22Rv1 (cell line): ENCODE data around the gene BANP.
"Not testable (repeated sequence)": the region's sequence is repeated elsewhere in the genome, so short reads cannot be mapped to it uniquely, and the experiment has no call there.

Source experiments
- H3K27ac ChIP-seq: fragments of 450-650 bp; 2 replicates; pipeline ENCODE4 v1.5.1; 2017
- ZFX ChIP-seq: fragments of 450-650 bp; IDR thresholded peaks from 2 replicates; pipeline ENCODE4 v1.6.1; 2017; ENCODE audit warnings: antibody characterized with exemption, borderline replicate concordance
- TF ChIP-seq, protein P1 (sequence below): fragments of 450-650 bp; IDR thresholded peaks from 2 replicates; pipeline ENCODE4 v1.5.1; 2017; ENCODE audit warnings: mild to moderate bottlenecking

BANP gene

DNA sequence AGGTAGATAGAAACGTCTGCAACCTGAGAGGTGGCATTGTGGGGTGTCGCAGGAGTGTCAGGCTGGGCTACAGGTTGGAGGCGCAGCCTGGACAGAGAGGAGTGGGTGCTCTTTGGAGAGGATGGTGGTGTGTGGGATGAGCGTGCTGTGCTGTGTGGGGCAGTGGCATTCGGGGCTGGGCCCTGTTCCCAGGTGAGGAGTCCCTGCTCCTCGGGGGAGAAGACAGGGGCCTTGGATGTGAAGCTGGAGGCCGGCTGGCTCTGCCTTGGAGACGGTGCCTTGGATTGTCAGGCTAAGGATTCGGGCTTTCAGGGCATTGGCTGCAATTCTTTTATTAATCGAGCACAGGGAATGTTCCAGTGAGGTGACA, 69.3 kb downstream of the BANP start:
- TF ChIP-seq, protein P1, sequence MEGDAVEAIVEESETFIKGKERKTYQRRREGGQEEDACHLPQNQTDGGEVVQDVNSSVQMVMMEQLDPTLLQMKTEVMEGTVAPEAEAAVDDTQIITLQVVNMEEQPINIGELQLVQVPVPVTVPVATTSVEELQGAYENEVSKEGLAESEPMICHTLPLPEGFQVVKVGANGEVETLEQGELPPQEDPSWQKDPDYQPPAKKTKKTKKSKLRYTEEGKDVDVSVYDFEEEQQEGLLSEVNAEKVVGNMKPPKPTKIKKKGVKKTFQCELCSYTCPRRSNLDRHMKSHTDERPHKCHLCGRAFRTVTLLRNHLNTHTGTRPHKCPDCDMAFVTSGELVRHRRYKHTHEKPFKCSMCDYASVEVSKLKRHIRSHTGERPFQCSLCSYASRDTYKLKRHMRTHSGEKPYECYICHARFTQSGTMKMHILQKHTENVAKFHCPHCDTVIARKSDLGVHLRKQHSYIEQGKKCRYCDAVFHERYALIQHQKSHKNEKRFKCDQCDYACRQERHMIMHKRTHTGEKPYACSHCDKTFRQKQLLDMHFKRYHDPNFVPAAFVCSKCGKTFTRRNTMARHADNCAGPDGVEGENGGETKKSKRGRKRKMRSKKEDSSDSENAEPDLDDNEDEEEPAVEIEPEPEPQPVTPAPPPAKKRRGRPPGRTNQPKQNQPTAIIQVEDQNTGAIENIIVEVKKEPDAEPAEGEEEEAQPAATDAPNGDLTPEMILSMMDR, result no peak

GRCh38 chr16:88021041-88021970, 70.1 kb downstream of the BANP start:
- H3K27ac ChIP-seq, result not testable (repeated sequence)

More for the DNA sequence above, 69.3 kb downstream of the BANP start:
- H3K27ac ChIP-seq, result no peak overlapping the region

GRCh38 chr16:88022076-88023042, 71.1 kb downstream of the BANP start:
- TF ChIP-seq ZFX, result no peak
- TF ChIP-seq, protein P1, result no peak
- no peak overlapping the region for H3K27ac ChIP-seq

- TF ChIP-seq ZFX, result no peak
- TF ChIP-seq, protein P1, result no peak
These were observed 72.1 kb downstream of the BANP start for GRCh38 chr16:88023366-88023765.

DNA sequence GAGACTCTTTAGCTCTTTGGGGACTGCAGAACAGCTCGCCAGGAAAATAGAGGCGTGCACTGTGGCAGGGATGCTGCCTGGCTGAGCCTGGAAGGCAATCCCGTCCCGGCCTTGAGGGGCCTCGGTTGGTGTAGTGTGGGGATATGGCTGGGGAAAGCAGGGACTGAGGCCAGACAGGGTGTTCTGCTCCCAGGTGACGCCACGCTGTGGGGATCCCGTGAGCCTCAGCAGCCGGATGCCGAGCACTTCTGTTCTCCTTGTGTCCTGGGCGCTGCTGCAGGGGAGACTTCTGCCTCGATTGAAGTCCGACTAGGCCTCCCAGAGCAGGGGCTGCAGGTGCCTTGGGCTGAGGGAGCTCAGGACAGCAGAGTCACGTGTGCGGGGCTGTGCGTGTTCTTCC, 72.6 kb downstream of the BANP start:
- TF ChIP-seq ZFX, result no peak
- TF ChIP-seq, protein P1, result no peak
- H3K27ac ChIP-seq, result no peak overlapping the region

More at GRCh38 chr16:88023366-88023765, 72.1 kb downstream of the BANP start:
- H3K27ac ChIP-seq, result no peak overlapping the region

GRCh38 chr16:88024491-88025085, 73.4 kb downstream of the BANP start:
- TF ChIP-seq, protein P1, result peak; percentile 63
- not testable (repeated sequence) for H3K27ac ChIP-seq

DNA sequence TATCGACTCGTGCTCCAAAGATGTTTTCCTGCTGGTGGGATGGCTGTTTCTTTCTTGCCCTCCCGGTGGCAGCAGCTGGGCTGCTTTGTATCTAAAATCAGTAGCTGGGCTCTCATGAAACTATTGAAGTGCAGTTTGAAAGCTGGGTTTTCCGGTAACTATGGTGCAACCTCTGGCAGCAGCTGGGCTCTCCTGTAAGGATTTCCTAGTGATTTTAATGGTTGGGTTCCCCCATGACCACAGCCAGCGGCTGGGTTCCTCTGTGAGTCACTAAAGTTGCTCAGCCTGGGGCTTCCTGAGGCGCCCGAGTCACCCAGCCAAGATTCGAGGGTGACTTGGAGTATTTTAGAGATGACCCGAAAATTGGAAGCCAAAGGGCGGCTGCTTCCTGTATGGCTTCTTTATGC, 73.9 kb downstream of the BANP start:
- not testable (repeated sequence) for H3K27ac ChIP-seq

GRCh38 chr16:88025828-88026555, 74.8 kb downstream of the BANP start:
- H3K27ac ChIP-seq, result not testable (repeated sequence)
